Tibial artery (tissue), 4 donors: ENCODE results near the gene KCNJ8.

Experiments
- DNase-seq, 2 donors: peaks; one replicate each; pipeline ENCODE4 v3.0.0-alpha.2; 2019
- H3K27ac ChIP-seq, 2 donors: fragments of 200-600 bp; sonication (generic) in 1 of 2; 1 replicate in 1 of 2; 2 replicates in 1 of 2; pipeline ENCODE4 v1.5.1; 2018 to 2019; ENCODE audit warnings: mild to moderate bottlenecking in 1 of 2
- H3K27me3 ChIP-seq, 2 donors: fragments of 200-600 bp; sonication (generic) in 1 of 2; one replicate each; pipeline versions ENCODE4 v1.5.1 to v1.6.0; 2016 to 2019
- H3K36me3 ChIP-seq, 3 donors: fragments of 200-600 bp; sonication (generic) in 2 of 3; one replicate each; pipeline ENCODE4 v1.5.1; 2016 to 2019; ENCODE audit warnings: mild to moderate bottlenecking in 2 of 3
- H3K4me1 ChIP-seq, 4 donors: fragments of 200-600 bp; sonication (generic) in 2 of 4; 1 replicate in 3 of 4; 2 replicates in 1 of 4; pipeline ENCODE4 v1.5.1; 2016 to 2019
- H3K4me3 ChIP-seq, 2 donors: fragments of 200-600 bp; sonication (generic) in 1 of 2; 1 replicate in 1 of 2; 2 replicates in 1 of 2; pipeline ENCODE4 v1.5.1; 2018 to 2019; ENCODE audit warnings: mild to moderate bottlenecking in 2 of 2
- H3K9me3 ChIP-seq, 3 donors: fragments of 200-600 bp; sonication (generic) in 1 of 3; one replicate each; pipeline ENCODE4 v1.5.1; 2016 to 2019
- CTCF ChIP-seq, 2 experiments: fragments of 200-600 bp in 1 of 2; fragments of 450-650 bp in 1 of 2; IDR thresholded peaks; one replicate each; pipeline ENCODE4 v1.5.1; 2017 to 2019; ENCODE audit warnings: antibody characterized with exemption in 2 of 2, mild to moderate bottlenecking in 1 of 2, moderate library complexity in 1 of 2
- intact Hi-C: fragments of 100-400 bp; cut with DNase I; formaldehyde crosslinking; loops from one replicate; pipeline ENCODE4 v1.15.0; 2023; ENCODE audit warnings: low total_unique reads

Gene KCNJ8

GRCh38 chr12:21725731-21726130 is 48.8 kb downstream of the KCNJ8 start:
- no peaks in the 10 kb centered on the region for H3K36me3 ChIP-seq
- peaks cover 0 to 9% (median 0%) of the 10 kb centered on the region in 4 donors for H3K4me1 ChIP-seq
- H3K27me3 ChIP-seq = no peaks in the 10 kb centered on the region
- no peak overlapping the region for H3K27ac ChIP-seq
- intact Hi-C loops = no loop called here
- DNase-seq = no peak
- no peak for TF ChIP-seq CTCF (IDR thresholded peaks at IDR 0.05)
- no peaks in the 10 kb centered on the region for H3K9me3 ChIP-seq
- H3K4me3 ChIP-seq = no peak overlapping the region

GRCh38 chr12:21718944-21719650 is 55.4 kb downstream of the KCNJ8 start:
- DNase-seq = no peak
- H3K27ac ChIP-seq = no peak overlapping the region
- intact Hi-C loops = no loop called here

GRCh38 chr12:21718403-21718802 is 56.1 kb downstream of the KCNJ8 start:
- no peak for DNase-seq
- intact Hi-C loops = no loop called here
- no peaks in the 10 kb centered on the region for H3K9me3 ChIP-seq
- no peak overlapping the region for H3K4me3 ChIP-seq
- no peaks in the 10 kb centered on the region for H3K4me1 ChIP-seq
- TF ChIP-seq CTCF (IDR thresholded peaks at IDR 0.05) = no peak
- no peaks in the 10 kb centered on the region for H3K36me3 ChIP-seq
- no peak overlapping the region for H3K27ac ChIP-seq
- H3K27me3 ChIP-seq = no peaks in the 10 kb centered on the region

More at GRCh38 chr12:21718944-21719650, 55.4 kb downstream of the KCNJ8 start:
- TF ChIP-seq CTCF (IDR thresholded peaks at IDR 0.05) = no peak
- Histone ChIP-seq H3K9me3 (no peaks in the 10 kb centered on the region), H3K4me3 (no peak overlapping the region), H3K4me1 (no peaks in the 10 kb centered on the region), H3K36me3 (no peaks in the 10 kb centered on the region), H3K27me3 (no peaks in the 10 kb centered on the region)

- no peak overlapping the region for H3K4me3 ChIP-seq
- TF ChIP-seq CTCF (IDR thresholded peaks at IDR 0.05) = no peak
- H3K9me3 ChIP-seq = no peaks in the 10 kb centered on the region
- no peaks in the 10 kb centered on the region for H3K27me3 ChIP-seq
- DNase-seq = no peak
- intact Hi-C loops = no loop called here
- no peaks in the 10 kb centered on the region for H3K4me1 ChIP-seq
- H3K36me3 ChIP-seq = no peaks in the 10 kb centered on the region
- no peak overlapping the region for H3K27ac ChIP-seq
These were observed 56.7 kb downstream of the KCNJ8 start for GRCh38 chr12:21717767-21718166.

GRCh38 chr12:21715386-21715785 is 59.1 kb downstream of the KCNJ8 start:
- no peak for DNase-seq
- intact Hi-C loops = no loop called here
- H3K4me3 ChIP-seq = no peak overlapping the region
- H3K36me3 ChIP-seq = no peaks in the 10 kb centered on the region
- H3K27me3 ChIP-seq = no peaks in the 10 kb centered on the region
- peaks cover 0 to 12% (median 4%) of the 10 kb centered on the region in 4 donors for H3K4me1 ChIP-seq
- no peak overlapping the region for H3K27ac ChIP-seq
- H3K9me3 ChIP-seq = no peaks in the 10 kb centered on the region
- TF ChIP-seq CTCF (IDR thresholded peaks at IDR 0.05) = no peak
